HG03571 (cell line): ENCODE data around the gene PEAR1.

Source experiments
- ATAC-seq: cut with Tn5 transposase; IDR thresholded peaks from one replicate; pipeline ENCODE4 v1.9.1; 2021; ENCODE audit not compliant: unreplicated experiment

The PEAR1 gene

DNA sequence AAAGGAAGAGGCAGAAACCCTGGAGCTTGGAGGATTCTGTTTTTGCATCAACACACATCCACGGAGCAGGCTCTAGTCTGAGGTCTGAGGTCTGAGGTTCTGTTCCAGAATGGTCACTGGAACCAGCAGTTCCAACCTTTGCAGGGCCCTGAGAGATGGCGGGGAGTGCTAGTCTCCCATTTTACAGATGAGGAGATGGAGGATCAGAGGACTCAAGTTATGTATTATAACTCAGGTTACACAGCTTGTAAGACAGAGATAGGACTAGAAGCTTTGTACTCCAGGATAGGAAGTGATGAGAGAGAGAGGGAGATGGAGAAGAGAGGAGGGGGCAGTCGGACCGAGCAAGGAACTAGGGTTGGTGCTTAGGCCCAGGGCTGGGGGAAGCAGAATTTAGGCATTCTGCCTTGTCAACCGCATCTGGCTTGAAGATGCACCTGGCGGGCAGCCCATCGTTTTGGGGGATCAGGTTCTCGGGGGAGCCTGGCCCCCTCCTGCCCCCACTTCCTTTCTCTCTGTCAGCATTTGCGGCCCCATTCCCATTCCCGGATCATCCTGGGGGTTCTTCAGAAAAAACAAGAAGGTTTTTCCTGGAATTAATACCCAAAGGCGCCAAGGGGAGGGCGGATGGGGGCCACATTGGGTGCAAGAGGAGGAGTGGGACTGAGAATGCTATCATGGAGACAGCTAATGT, 5.6 kb downstream of the PEAR1 start:
- no peak for ATAC-seq

- ATAC-seq = no peak
Observed at GRCh38 chr1:156899956-156900718, 6.6 kb downstream of the PEAR1 start.

GRCh38 chr1:156900896-156901589, 7.5 kb downstream of the PEAR1 start:
- ATAC-seq = no peak

- no peak for ATAC-seq
Observed at GRCh38 chr1:156901590-156901900, 8.0 kb downstream of the PEAR1 start.

GRCh38 chr1:156901966-156902915, 8.7 kb downstream of the PEAR1 start:
- no peak for ATAC-seq

DNA sequence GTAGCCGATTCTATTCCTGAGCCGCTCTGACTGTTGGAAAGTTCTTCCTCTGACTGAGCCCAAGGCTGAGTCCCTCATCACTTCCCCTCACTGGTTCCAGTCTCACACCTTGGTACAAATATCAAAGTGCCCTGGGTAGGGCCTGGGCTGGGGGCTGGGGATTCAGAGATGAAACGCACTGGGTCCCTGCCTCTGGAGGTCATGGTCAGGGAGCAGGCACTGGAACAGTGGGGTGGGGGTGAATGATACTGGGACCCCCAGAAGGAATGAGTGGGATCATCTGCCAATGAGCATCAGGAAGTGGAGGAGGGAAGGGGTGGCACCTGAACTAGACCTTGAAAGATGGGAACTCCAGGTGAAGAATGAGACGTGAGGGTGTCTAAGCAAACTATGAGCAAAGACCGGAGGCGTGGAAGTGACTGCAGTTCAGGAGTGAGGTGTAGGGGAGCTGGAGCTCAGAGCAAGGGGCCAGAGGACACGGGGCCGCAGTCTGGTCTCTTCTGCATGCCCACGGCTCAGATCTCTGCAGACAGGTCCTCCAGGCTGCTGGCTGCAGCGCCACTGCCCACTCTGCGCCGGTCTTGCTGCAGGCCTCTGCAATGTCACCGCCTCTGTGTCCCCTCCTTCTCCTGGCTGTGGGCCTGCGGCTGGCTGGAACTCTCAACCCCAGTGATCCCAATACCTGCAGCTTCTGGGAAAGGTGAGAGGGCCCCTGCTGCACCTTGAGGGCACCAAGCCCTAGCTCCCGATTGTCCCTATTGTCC, 10.0 kb downstream of the PEAR1 start:
- no peak for ATAC-seq

DNA sequence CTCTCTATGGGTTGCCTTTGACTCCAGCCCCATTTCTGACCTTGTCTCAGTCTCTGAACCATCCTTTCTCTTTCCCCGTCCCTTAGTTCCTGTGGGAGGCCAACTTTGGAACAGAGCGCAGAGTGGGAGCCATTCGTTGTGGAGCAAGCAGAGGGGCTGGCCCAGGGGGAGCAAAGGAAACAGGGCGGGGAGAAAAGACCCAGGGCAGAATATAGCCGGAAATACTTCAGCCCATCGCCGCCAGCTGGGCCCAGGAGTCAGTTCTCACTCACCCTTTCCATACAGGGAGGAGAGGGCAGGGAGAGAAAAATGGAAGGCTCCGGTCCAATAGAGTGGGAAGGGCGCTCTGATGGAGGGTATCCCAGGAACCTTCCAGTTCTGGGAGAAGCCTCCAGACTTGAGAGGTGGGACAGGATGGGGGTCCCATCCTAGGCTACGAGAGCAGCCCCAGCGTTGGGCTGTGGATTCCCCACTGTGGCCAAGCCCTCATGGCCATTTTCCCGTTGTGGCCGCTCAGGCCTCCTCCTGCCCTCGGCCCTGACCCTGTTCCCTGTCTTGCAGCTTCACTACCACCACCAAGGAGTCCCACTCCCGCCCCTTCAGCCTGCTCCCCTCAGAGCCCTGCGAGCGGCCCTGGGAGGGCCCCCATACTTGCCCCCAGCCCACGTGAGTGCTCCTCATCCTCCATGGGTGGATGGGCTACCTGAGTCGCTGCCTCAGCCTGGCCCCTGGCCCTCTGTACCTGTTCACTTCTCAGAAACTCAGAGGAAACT, 10.9 kb downstream of the PEAR1 start:
- ATAC-seq = no peak

GRCh38 chr1:156905176-156905575, 11.7 kb downstream of the PEAR1 start:
- ATAC-seq = no peak

DNA sequence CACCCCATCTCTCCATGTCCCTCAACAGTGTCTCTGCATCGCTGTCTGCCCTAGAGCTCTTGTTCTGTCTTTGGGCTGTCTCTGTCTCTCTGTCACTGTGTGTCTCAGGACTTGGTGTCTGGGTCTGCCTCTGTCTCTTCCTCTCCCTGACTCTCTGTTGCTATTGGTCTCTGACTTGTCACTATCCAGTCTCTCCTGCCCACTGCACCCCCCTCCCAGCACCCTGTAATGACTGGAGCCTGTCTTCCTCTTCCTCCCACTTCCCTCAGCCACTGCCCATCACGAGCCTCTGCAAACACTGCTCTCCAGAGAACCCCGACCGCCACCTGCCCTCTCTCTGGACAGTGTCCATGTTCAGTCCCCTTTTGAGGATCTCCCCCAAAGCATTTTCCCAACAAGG, 12.1 kb downstream of the PEAR1 start:
- no peak for ATAC-seq

DNA sequence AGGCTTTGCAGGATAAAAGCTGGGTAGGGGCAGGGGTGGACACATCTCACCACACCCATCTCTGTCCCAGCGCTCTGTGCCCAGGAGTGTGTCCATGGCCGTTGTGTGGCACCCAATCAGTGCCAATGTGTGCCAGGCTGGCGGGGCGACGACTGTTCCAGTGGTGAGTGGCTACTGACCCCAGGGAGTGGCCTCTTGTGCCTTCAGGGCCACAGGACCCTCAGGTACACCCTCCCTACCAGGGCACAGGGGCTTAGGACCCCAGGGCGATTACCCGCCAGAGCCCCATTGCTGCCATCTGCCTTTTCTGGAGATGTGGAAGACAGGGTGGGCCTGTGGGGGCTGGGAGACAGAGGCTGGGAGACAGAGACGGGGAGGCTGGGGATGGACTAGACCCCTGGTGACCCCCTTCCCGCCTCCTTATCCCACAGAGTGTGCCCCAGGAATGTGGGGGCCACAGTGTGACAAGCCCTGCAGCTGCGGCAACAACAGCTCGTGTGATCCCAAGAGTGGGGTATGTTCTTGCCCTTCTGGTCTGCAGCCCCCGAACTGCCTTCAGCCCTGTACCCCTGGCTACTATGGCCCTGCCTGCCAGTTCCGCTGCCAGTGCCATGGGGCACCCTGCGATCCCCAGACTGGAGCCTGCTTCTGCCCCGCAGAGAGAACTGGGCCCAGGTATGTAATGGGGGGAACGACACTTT, 12.8 kb downstream of the PEAR1 start:
- ATAC-seq = no peak

GRCh38 chr1:156908541-156908940, 15.0 kb downstream of the PEAR1 start:
- ATAC-seq = no peak

DNA sequence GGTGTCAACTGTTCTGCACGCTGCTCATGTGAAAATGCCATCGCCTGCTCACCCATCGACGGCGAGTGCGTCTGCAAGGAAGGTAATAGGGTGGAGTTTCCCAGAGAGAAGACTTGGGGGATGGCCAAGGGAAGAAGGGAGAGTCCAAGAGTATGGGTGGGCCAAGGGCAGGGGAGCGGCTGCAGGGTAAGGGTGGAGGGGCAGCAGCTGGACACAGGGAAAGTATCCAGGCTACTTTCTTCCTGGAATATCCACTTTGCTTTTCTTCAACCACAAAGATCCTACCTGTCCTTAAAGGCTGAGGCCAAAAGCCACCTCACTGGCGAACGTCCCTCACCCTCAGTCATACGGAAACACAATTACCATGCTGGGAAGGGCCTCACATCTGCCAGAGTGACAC, 15.4 kb downstream of the PEAR1 start:
- no peak for ATAC-seq

GRCh38 chr1:156909671-156910070, 16.2 kb downstream of the PEAR1 start:
- no peak for ATAC-seq

DNA sequence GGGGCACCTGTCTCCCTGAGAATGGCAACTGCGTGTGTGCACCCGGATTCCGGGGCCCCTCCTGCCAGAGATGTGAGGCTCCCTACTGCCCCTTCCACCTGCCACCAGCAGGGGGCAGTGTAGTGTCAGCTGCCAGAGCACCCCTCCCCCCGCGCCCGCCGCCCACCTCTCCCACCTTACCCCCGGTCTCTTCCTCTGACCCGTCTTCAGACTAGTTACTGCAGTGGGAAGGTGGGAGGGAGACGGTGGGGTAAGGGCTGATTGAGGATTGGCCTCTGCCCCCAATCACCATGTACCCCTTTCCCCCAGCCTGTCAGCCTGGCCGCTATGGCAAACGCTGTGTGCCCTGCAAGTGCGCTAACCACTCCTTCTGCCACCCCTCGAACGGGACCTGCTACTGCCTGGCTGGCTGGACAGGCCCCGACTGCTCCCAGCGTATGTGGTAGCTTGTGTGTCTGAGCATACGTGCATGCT, 16.8 kb downstream of the PEAR1 start:
- no peak for ATAC-seq

- no peak for ATAC-seq
Observed at GRCh38 chr1:156911577-156912298, 18.2 kb downstream of the PEAR1 start.

DNA sequence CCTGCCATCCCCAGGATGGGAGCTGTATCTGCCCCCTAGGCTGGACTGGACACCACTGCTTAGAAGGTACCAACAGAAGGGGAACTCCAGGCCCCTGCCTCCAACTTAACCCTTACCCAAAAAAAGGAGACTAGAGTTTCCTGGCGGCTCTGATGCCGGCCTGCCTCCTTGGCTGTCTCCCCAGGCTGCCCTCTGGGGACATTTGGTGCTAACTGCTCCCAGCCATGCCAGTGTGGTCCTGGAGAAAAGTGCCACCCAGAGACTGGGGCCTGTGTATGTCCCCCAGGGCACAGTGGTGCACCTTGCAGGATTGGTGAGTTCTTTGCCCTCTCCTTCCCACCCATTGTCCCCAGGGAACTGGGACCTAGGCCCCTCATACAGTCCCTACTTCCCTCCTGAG, 18.8 kb downstream of the PEAR1 start:
- no peak for ATAC-seq

DNA sequence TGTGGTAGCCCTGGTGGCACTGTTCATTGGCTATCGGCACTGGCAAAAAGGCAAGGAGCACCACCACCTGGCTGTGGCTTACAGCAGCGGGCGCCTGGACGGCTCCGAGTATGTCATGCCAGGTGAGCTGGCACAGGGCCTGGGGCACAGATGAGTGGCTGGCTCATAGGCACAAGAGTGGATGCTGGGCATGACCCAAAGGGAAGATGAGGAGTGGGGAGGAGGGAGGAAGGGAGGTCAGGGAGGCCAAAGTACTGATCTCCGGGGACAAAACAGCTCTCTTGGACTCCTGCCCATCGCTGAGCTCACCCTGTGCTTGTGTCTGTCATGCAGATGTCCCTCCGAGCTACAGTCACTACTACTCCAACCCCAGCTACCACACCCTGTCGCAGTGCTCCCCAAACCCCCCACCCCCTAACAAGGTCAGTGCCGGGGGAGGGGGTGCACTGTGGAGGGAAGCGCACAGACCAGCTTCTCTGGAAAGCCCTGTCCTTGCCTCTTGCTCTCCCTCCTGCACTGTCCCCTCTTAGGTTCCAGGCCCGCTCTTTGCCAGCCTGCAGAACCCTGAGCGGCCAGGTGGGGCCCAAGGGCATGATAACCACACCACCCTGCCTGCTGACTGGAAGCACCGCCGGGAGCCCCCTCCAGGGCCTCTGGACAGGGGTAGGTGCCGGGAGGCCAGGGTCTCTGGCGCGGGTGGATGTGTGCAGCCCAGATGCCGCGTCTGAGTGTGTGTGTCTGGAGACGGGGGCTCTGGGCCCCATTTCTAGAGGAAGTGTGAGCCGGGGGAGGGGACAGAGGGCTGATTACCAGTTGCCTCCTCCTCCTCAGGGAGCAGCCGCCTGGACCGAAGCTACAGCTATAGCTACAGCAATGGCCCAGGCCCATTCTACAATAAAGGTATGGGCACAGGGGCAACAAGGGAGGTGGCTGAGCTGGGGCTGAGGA, 19.6 kb downstream of the PEAR1 start:
- no peak for ATAC-seq
